Measurements from ENCODE around the gene LTBP2.

GRCh38 chr14:74456684-74457564, 155.1 kb downstream of the LTBP2 start:
- TF ChIP-seq EZH2 (IDR thresholded peaks at IDR 0.05; ENCODE audit: insufficient read depth, poor library complexity, severe bottlenecking) (no peak), EZH2phosphoT487 (IDR thresholded peaks at IDR 0.05; ENCODE audit: insufficient read depth, low read depth) (no peak)
